ENCODE results near the gene RCC2.
A peak's percentile ranks its signal among the peaks of the same experiment; 100 is the strongest.

Gene RCC2

DNA sequence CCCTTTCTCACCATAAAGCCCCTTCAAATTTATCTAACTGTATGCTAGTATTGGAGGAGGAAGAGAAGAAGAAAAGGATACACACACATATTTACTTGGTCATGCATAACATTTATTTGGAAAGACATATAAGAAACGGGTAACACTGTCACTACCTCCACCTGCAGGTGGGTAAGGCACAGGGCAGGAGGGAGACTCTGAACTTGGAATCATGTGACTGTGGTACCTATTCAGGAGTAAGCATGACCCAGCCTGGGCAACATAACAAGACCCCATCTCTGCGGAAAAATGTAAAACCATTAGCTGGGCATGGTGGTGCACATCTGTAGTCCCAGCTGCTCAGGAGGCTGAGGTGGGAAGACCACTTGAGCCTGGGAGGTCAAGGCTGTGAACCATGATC is 68.9 kb downstream of the RCC2 start:
- DNase-seq: peak; percentile 8

- DNase-seq: no peak
Measured at GRCh38 chr1:17369466-17369865, 70.0 kb downstream of the RCC2 start.

GRCh38 chr1:17365293-17365692 is 74.2 kb downstream of the RCC2 start:
- no peak for DNase-seq

DNA sequence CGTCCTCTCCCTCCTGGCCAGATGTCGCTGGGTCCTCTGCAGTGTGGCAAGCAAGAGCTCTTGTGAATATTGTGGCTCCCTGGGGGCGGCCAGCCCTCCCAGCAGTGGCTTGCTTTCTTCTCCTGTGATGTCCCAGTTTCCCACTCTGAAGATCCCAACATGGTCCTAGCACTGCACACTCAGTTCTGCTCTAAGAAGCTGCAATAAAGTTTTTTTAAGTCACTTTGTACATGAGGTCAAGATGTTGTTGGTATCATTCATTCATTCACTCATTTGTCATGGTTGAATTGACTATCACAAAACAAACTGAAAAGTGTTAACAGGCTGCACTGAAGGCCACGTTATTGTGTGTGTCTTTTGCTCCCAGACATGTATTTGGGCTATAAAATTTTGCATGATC is 75.7 kb downstream of the RCC2 start:
- no peak for DNase-seq

DNA sequence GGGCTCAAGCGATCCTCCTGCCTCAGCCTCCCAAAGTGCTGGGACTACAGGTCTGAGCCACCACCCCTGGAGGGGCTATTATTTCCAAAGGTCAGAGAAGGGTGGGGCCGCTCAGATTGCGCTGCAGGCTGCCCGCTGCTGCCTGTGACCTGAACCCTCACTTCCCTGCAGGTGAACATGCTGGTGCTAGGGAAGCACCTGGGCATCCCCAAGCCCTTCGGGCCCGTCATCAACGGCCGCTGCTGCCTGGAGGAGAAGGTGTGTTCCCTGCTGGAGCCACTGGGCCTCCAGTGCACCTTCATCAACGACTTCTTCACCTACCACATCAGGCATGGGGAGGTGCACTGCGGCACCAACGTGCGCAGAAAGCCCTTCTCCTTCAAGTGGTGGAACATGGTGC is 76.1 kb downstream of the RCC2 start:
- DNase-seq: no peak

GRCh38 chr1:17361687-17362086 is 77.8 kb downstream of the RCC2 start:
- no peak for DNase-seq

- no peak for DNase-seq
Measured at GRCh38 chr1:17360272-17360956, 79.1 kb downstream of the RCC2 start.

DNA sequence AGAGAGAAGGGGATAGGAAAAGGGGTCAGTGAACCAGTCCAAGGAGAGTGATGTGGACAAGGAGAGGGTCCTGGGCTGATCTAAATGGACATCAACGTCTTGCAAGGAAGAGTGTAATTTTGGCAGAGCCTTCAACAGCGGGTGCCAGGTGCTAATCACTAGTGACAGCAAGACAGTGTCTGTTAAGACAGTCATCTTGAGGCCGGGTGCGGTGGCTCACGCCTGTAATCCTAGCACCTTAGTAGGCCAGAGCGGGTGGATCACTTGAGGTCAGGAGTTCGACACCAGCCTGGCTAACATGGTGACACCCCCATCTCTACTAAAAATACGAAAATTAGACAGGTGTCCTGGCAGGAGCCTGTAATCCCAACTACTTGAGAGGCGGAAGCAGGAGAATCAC is 79.7 kb downstream of the RCC2 start:
- DNase-seq: no peak

DNA sequence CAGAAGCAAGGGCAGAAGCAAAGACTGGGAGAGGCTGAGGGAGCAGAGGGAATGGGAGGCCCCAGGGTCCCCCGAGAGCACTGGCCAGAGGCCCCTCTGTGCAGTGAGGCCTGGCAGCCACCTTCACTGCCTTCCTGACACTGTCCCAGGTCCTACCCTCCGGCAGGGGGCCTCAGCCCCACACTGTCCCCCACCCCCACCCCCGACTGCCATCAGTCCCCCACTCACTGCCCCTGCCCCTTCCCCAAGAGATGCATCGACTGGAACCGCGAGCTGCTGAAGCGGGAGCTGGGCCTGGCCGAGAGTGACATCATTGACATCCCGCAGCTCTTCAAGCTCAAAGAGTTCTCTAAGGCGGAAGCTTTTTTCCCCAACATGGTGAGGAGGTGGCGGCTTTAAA is 80.4 kb downstream of the RCC2 start:
- DNase-seq: no peak

DNA sequence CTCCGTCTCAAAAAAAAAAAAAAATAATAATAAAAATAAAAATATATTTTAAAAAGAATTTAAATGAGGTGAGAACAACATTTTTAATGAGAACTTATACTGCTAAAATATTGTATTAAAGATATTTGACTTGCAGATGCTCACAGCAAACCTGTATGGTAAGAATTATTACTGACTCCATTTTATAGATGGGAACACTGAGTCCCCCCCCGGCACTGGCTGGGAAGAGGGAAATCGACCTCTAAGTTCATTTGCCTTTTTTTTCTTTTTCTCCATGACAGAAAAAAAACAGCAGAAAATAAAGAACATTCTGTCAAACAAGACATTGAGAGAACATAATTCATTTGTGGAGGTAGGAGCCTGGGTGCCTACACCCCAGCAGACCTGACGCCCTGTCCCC is 80.9 kb downstream of the RCC2 start:
- no peak for DNase-seq
